MM.1S (cell line): ENCODE measurements around the gene PRPSAP2.

ENCODE experiments used
- DNase-seq: peaks from one replicate; pipeline ENCODE4 v3.0.0-alpha.2; 2015
- H2AFZ ChIP-seq: fragments of 300-600 bp; sonication (generic); 2 replicates; pipeline ENCODE4 v1.6.0; 2016; ENCODE audit warnings: antibody characterized with exemption, low read length
- H3F3A ChIP-seq: fragments of 300-600 bp; sonication (generic); 2 replicates; pipeline ENCODE4 v1.6.1; 2016; ENCODE audit warnings: mild to moderate bottlenecking, antibody characterized with exemption, low read length, moderate library complexity, mixed read lengths; ENCODE audit not compliant: insufficient read depth
- H3K27ac ChIP-seq: fragments of 300-600 bp; sonication (generic); 2 replicates; pipeline ENCODE4 v1.5.1; 2016; ENCODE audit warnings: mild to moderate bottlenecking, low read length
- H3K27me3 ChIP-seq: fragments of 300-600 bp; sonication (generic); replicated peaks from 2 replicates; pipeline ENCODE4 v1.6.0; 2016; ENCODE audit warnings: low read length; ENCODE audit not compliant: insufficient read depth
- H3K36me3 ChIP-seq: fragments of 300-600 bp; sonication (generic); replicated peaks from 2 replicates; pipeline ENCODE4 v1.6.1; 2016; ENCODE audit warnings: mild to moderate bottlenecking, low read length, mixed read lengths; ENCODE audit not compliant: insufficient read depth
- H3K4me1 ChIP-seq: fragments of 300-600 bp; sonication (generic); 2 replicates; pipeline ENCODE4 v1.6.1; 2016; ENCODE audit warnings: low read length, mixed read lengths
- H3K4me2 ChIP-seq: fragments of 300-600 bp; sonication (generic); 2 replicates; pipeline ENCODE4 v1.6.0; 2016; ENCODE audit warnings: low read depth, low read length
- H3K4me3 ChIP-seq: fragments of 300-600 bp; sonication (generic); 2 replicates; pipeline ENCODE4 v1.5.1; 2016; ENCODE audit warnings: low read length, mixed read lengths
- H3K79me2 ChIP-seq: fragments of 300-600 bp; sonication (generic); 2 replicates; pipeline ENCODE4 v1.6.1; 2016; ENCODE audit warnings: mixed run types, low read length, mixed read lengths
- H3K9ac ChIP-seq: fragments of 300-600 bp; sonication (generic); 2 replicates; pipeline ENCODE4 v1.6.1; 2016; ENCODE audit warnings: low read length, mixed read lengths
- H3K9me2 ChIP-seq: fragments of 300-600 bp; sonication (generic); replicated peaks from 2 replicates; pipeline ENCODE4 v1.6.1; 2016; ENCODE audit warnings: mild to moderate bottlenecking, low read length, mixed read lengths; ENCODE audit not compliant: insufficient read depth
- H3K9me3 ChIP-seq: fragments of 300-600 bp; sonication (generic); replicated peaks from 2 replicates; pipeline ENCODE4 v1.6.1; 2016; ENCODE audit warnings: mild to moderate bottlenecking, low read length, mixed read lengths; ENCODE audit not compliant: insufficient read depth
- H4K20me1 ChIP-seq: fragments of 300-600 bp; sonication (generic); 2 replicates; pipeline ENCODE4 v1.6.1; 2016; ENCODE audit warnings: mild to moderate bottlenecking, low read length, moderate library complexity, mixed read lengths; ENCODE audit not compliant: insufficient read depth
- CTCF ChIP-seq: fragments of 300-600 bp; sonication (generic); IDR thresholded peaks from 2 replicates; pipeline ENCODE4 v1.5.1; 2016; ENCODE audit warnings: antibody characterized with exemption, low read length, mixed read lengths
- EZH2 ChIP-seq: fragments of 300-600 bp; sonication (generic); optimal IDR thresholded peaks from 2 replicates; pipeline ENCODE3; 2017; ENCODE audit warnings: low read depth, mild to moderate bottlenecking, antibody characterized with exemption, low read length, mixed read lengths
- EZH2phosphoT487 ChIP-seq: fragments of 300-600 bp; sonication (generic); IDR thresholded peaks from 2 replicates; pipeline ENCODE4 v1.6.1; 2018; ENCODE audit warnings: antibody characterized with exemption, low read length

The PRPSAP2 gene

GRCh38 chr17:18961634-18962493 is 103.9 kb downstream of the PRPSAP2 start:
- Histone ChIP-seq H3K4me2 (no peak overlapping the region), H3K36me3 (no peaks in the 10 kb centered on the region), H4K20me1 (no peaks in the 10 kb centered on the region), H3K4me1 (no peaks in the 10 kb centered on the region), H3K9me2 (no peaks in the 10 kb centered on the region), H3K27ac (no peak overlapping the region), H3K79me2 (no peaks in the 10 kb centered on the region), H3K4me3 (no peak overlapping the region), H3K9me3 (no peaks in the 10 kb centered on the region), H3F3A (no peaks in the 10 kb centered on the region), H3K27me3 (no peaks in the 10 kb centered on the region), H3K9ac (no peak overlapping the region), H2AFZ (no peak overlapping the region)
- TF ChIP-seq EZH2phosphoT487 (no peak), CTCF (no peak), EZH2 (no peak)
- no peak for DNase-seq

- no peaks in the 10 kb centered on the region for H3K79me2 ChIP-seq
- no peak overlapping the region for H3K9ac ChIP-seq
- H3F3A ChIP-seq = no peaks in the 10 kb centered on the region
- TF ChIP-seq CTCF = no peak
- TF ChIP-seq EZH2 = no peak
- no peak for TF ChIP-seq EZH2phosphoT487
- H3K4me1 ChIP-seq = no peaks in the 10 kb centered on the region
- H4K20me1 ChIP-seq = no peaks in the 10 kb centered on the region
- no peak overlapping the region for H3K27ac ChIP-seq
- no peak overlapping the region for H3K4me2 ChIP-seq
- no peak overlapping the region for H2AFZ ChIP-seq
- H3K27me3 ChIP-seq = no peaks in the 10 kb centered on the region
- H3K9me2 ChIP-seq = no peaks in the 10 kb centered on the region
- no peaks in the 10 kb centered on the region for H3K9me3 ChIP-seq
- no peaks in the 10 kb centered on the region for H3K36me3 ChIP-seq
- H3K4me3 ChIP-seq = no peak overlapping the region
- DNase-seq = no peak
Measured at GRCh38 chr17:18962494-18962815, 104.5 kb downstream of the PRPSAP2 start.

- H3K36me3 ChIP-seq = no peaks in the 10 kb centered on the region
- TF ChIP-seq EZH2phosphoT487 (no peak), CTCF (no peak), EZH2 (no peak)
- H3K4me1 ChIP-seq = no peaks in the 10 kb centered on the region
- H4K20me1 ChIP-seq = no peaks in the 10 kb centered on the region
- no peaks in the 10 kb centered on the region for H3K9me3 ChIP-seq
- no peaks in the 10 kb centered on the region for H3K9me2 ChIP-seq
- no peak for DNase-seq
- H3K79me2 ChIP-seq = no peaks in the 10 kb centered on the region
- H3K4me2 ChIP-seq = no peak overlapping the region
- H3K27ac ChIP-seq = no peak overlapping the region
- no peaks in the 10 kb centered on the region for H3F3A ChIP-seq
- no peaks in the 10 kb centered on the region for H3K27me3 ChIP-seq
- H2AFZ ChIP-seq = no peak overlapping the region
- no peak overlapping the region for H3K9ac ChIP-seq
- no peak overlapping the region for H3K4me3 ChIP-seq
Measured at GRCh38 chr17:18963126-18964017, 105.4 kb downstream of the PRPSAP2 start.
